HAP-1 (cell line): Measurements from ENCODE around the gene MUC4.

ENCODE experiments used
- DNase-seq, 2 experiments: peaks; one replicate each; pipeline ENCODE4 v3.0.0-alpha.2; 2016 to 2020; ENCODE audit warnings: low spot score in 2 of 2
- H3K27me3 ChIP-seq: fragments of 250-450 bp; sonication (Bioruptor Pico); 2 replicates; pipeline ENCODE4 v1.5.1; 2020; ENCODE audit warnings: low read depth, mild to moderate bottlenecking, moderate library complexity
- H3K36me3 ChIP-seq: fragments of 250-450 bp; sonication (Bioruptor Pico); replicated peaks from 2 replicates; pipeline ENCODE4 v1.5.1; 2020; ENCODE audit warnings: mild to moderate bottlenecking
- H3K4me1 ChIP-seq: fragments of 250-450 bp; sonication (Bioruptor Pico); 2 replicates; pipeline ENCODE4 v1.5.1; 2020; ENCODE audit warnings: mild to moderate bottlenecking
- H3K4me3 ChIP-seq: fragments of 250-450 bp; sonication (Bioruptor Pico); 2 replicates; pipeline ENCODE4 v1.5.1; 2020; ENCODE audit warnings: mild to moderate bottlenecking, moderate library complexity
- H3K9me3 ChIP-seq: fragments of 250-450 bp; sonication (Bioruptor Pico); 2 replicates; pipeline ENCODE4 v1.5.1; 2020; ENCODE audit warnings: mild to moderate bottlenecking, moderate library complexity
- in situ Hi-C: fragments of 300-500 bp; cut with MboI; formaldehyde crosslinking; loops from 3 replicates; pipeline ENCODE4 v1.14.3; 2020; ENCODE audit warnings: low sequenced_read_pairs, inconsistent platforms, mixed read lengths

The MUC4 gene

DNA sequence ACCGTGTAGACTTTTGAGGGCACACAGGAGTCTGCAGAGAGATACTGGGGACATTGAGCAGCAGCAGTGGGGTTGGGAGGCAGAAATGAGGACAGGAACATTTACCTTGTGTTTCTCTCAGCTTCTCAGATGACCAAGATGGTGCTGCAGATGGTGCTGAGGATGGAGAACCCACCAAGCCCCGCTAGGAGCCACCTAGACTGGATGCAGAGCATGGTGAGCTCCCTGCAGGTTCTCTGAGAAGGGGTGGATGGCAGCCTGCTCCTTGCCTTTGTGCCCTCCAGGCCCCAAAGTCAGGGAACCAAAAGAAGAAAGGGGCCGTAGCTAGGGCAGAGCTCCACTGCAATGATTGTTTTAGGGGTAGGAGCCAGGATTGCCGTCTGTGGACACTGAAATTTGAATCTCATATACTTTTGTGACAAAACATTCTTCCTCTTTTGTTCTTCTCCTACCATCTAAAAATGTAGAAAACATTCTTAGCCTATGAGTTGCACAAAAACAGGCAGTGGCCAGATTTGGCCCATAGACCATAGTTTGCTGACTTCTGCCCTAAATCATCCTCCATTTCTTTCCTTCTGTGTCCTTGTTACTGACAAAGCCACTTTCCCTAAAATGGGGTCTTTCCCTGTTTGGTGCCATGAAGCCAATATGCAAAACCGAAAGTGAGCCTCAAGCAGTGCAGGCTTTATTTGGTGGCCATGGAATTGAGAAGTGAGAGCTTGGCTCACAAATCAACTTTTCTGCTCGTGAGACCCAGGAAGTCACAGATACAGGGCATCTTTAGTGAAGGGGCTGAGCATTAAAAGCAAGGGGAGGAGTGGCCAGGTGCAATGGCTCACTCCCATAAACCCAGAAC, 102.9 kb downstream of the MUC4 start:
- Histone ChIP-seq H3K9me3 (no peaks in the 10 kb centered on the region), H3K36me3 (peaks cover 5% of the 10 kb centered on the region; the same call in 1 of the 2 replicates), H3K27me3 (no peaks in the 10 kb centered on the region), H3K4me1 (no peaks in the 10 kb centered on the region), H3K4me3 (no peak overlapping the region)
- in situ Hi-C loops = loop anchor here (25.0 kb wide), 1 partner anchor 803 kb away; the partner anchor contains the start of genes RNF168 and SMCO1
- DNase-seq = no peak

DNA sequence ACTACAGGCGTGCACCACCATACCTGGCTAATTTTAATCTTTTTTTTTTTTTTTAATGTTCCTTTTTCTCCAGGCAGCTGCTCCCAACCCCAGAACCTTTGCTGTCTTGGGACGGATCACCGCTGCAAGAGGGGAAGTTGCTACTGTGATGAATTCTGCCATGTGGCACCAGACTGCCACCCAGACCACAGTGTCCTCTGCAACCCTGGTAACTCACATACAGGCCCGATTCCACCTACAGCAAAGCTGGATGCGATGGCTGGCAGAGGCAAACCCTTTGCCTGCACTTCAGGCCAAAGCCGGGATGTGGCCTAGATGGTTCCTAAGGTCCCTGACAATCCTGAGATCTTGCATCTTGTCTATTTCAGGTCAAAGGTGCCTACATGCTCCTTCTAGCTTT, 103.7 kb downstream of the MUC4 start:
- Histone ChIP-seq H3K36me3 (peaks cover 5% of the 10 kb centered on the region; the same call in 1 of the 2 replicates), H3K4me3 (no peak overlapping the region), H3K9me3 (no peaks in the 10 kb centered on the region), H3K27me3 (no peaks in the 10 kb centered on the region), H3K4me1 (no peaks in the 10 kb centered on the region)
- no peak for DNase-seq
- in situ Hi-C loops = loop anchor here (25.0 kb wide), 1 partner anchor 804 kb away; the partner anchor contains the start of genes RNF168 and SMCO1

DNA sequence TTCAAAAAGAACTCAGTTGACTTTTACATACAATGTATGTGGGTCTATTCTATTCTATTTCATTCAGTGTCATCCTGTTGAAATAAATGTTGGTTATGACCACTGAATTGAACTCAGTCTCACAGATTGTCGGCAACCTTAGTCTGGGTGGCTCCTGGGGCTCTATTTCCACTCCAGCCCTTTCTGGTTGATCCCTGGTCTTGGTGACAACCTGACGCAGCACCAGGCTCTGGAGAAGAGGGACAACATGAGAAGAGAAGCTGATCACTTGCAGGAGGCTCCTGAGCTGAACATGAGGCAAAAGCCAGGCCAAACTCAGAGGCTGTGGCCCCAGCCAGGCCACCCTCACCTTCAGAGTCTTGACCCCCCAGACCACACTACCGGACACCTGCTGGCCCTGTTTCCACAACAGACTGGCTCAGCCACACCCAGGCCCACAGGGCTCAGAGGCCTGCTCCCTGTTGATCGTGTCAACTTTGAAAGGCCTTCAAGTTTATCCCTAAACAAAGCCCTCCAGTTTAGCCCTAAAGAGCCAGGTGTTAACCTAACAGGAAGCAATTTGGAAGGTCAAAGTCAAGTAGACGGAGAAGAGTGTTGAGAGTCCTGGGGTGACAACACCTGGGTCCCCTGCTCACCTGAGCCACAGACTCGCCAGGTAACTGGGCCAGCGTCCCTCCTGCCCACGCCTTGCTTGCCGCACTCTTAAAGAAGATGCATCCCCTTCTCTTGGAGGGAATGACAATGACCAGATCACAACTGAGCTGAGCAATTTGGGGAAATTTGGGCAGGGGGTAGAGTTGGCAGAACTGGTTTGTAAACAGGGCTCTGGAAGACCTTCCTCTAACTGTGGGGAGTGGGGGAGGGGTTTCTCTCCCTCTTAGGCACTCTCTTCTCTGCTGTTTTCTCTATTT, 106.4 kb downstream of the MUC4 start:
- Histone ChIP-seq H3K9me3 (no peaks in the 10 kb centered on the region), H3K4me3 (no peak overlapping the region), H3K27me3 (no peaks in the 10 kb centered on the region), H3K36me3 (peaks cover 5% of the 10 kb centered on the region; the same call in 1 of the 2 replicates), H3K4me1 (no peaks in the 10 kb centered on the region)
- DNase-seq = no peak
- in situ Hi-C loops = loop anchor here (25.0 kb wide), 1 partner anchor 807 kb away; the partner anchor contains the start of genes RNF168 and SMCO1

DNA sequence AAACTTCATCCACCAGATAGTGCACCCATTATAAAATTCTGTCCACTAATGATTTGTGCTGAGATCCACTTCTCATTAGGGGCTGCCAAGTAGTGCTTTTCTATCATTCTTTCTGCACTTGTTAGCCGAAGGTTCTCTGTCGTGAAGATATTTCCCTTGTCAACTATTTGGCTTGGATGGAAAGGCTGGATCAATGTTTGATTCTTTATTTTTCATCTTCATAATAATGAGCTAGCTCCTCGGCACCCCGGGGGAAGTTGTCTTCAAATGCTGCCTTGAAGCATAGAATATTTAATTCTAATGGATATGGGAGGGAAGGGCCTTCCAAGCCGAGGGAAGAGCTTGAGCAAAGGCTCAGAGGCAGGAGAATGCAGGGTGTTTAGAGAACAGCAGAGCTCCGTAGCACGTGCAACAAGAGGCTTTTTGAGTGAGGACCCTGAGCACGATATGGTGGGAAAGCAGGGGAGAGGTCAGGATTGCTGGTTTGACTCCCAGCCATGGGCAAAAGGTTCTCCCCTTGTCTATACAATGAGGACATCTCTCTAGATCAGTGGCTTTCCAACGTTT, 107.2 kb downstream of the MUC4 start:
- Histone ChIP-seq H3K9me3 (no peaks in the 10 kb centered on the region), H3K36me3 (peaks cover under 1% of the 10 kb centered on the region; the same call in 1 of the 2 replicates), H3K27me3 (no peaks in the 10 kb centered on the region), H3K4me3 (no peak overlapping the region), H3K4me1 (no peaks in the 10 kb centered on the region)
- no peak for DNase-seq
- in situ Hi-C loops = loop anchor here (25.0 kb wide), 1 partner anchor 808 kb away; the partner anchor contains the start of genes RNF168 and SMCO1

DNA sequence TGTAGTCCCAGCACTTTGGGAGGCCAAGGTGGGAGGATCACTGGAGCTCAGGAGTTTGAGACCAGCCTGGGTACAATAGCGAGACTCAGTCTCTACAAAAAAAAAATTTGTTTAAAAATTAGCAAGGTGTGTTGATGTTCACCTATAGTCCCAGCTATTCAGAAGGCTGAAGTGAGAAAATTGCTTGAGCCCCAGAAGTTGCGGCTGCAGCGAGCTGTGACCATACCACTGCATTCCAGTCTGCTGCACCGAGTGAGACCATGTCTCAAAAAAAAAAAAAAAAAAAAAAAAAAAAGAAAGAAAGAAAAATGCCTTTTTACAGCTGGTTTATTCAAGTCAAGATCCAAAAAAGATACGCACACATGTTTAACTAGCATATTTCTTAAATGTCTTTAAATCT, 108.0 kb downstream of the MUC4 start:
- Histone ChIP-seq H3K27me3 (no peaks in the 10 kb centered on the region), H3K36me3 (no peaks in the 10 kb centered on the region), H3K4me1 (no peaks in the 10 kb centered on the region), H3K4me3 (no peak overlapping the region), H3K9me3 (no peaks in the 10 kb centered on the region)
- no peak for DNase-seq
- in situ Hi-C loops = loop anchor here (25.0 kb wide), 1 partner anchor 809 kb away; the partner anchor contains the start of genes RNF168 and SMCO1

DNA sequence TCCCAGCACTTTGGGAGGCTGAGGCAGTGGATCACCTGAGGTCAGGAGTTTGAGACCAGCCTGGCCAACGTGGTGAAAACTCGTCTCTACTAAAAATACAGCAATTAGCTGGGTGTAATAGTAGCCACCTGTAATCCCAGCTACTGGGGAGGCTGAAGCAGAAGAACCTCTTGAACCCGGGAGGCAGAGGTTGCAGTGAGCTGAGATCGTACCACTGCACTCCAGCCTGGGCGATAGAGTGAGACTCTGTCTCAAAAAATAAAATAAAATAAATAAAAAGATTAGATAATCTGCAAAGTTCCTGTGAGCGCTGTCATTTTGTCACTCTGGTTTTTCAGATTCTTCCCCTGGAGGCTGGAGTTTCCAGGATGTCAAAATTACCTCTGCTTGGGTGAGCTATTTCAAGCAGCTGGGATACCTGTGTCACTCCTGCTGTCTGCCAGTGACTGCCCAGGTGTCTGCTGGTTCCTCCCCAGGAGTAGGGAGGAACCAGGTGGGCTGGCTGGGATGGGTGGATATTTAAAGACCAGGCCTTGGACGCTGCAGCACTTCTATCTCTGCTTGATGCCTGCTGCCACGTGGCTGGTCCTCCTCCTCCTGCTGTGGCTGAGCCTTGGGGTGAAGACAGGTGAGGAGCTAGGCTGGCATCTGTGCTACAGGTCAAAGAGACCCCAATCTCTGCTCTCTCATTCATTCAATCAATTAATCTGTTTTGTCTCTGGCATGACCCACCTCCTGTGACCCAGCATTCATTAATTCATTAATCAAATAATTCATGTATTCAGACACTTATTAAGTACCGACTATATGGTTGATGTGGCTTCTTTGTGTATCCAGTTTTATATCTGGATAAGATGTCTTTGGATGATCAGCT, 110.5 kb downstream of the MUC4 start:
- in situ Hi-C loops = loop anchor here (25.0 kb wide), 1 partner anchor 811 kb away; the partner anchor contains the start of genes RNF168 and SMCO1
- no peak for DNase-seq

DNA sequence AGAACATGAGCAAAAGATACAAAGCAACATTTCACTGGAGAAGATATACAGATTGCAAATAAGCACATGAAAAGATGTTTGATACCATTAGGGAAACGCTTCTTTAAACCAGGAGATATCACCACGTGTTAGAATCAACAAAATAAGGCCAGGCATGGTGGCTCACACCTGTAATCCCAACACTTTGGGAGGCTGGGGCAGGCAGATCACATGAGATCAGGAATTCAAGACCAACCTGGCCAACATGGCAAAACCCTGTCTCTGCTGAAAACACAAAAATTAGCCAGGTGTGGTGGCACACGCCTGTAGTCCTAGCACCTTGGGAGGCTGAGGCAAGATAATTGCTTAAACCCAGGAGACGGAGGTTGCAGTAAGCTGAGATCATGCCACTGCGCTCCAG, 111.4 kb downstream of the MUC4 start:
- in situ Hi-C loops = loop anchor here (25.0 kb wide), 1 partner anchor 812 kb away; the partner anchor contains the start of genes RNF168 and SMCO1
- no peaks in the 10 kb centered on the region for H3K9me3 ChIP-seq
- H3K36me3 ChIP-seq = peaks cover 11% of the 10 kb centered on the region
- H3K27me3 ChIP-seq = no peaks in the 10 kb centered on the region
- peaks cover 3% of the 10 kb centered on the region; the same call in 1 of the 2 replicates for H3K4me1 ChIP-seq
- H3K4me3 ChIP-seq = no peak overlapping the region
- no peak for DNase-seq

More for the DNA sequence above, 110.5 kb downstream of the MUC4 start:
- no peaks in the 10 kb centered on the region for H3K27me3 ChIP-seq
- peaks cover 2% of the 10 kb centered on the region; the same call in 1 of the 2 replicates for H3K36me3 ChIP-seq
- H3K4me3 ChIP-seq = no peak overlapping the region
- H3K9me3 ChIP-seq = no peaks in the 10 kb centered on the region
- H3K4me1 ChIP-seq = peaks cover 3% of the 10 kb centered on the region; the same call in 1 of the 2 replicates

DNA sequence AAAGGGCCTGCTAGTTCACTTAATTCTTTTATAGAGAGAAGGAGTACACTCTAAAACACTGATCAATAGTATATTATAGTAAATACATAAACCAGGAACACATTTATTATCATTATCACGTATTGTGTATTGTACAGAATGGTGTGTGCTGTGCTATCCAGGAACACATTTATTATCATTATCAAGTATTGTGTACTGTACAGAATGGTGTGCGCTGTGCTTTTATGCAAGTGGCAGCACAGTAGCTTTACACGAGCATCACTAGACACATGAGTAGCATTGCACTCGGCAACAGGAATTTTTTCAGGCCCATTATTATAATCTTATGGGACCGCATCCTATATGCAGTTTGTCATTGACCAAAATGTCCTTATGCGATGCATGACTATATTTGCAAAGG, 111.9 kb downstream of the MUC4 start:
- in situ Hi-C loops = loop anchor here (25.0 kb wide), 1 partner anchor 812 kb away; the partner anchor contains the start of genes RNF168 and SMCO1
- no peak for DNase-seq
- Histone ChIP-seq H3K4me1 (peaks cover 3% of the 10 kb centered on the region; the same call in 1 of the 2 replicates), H3K9me3 (no peaks in the 10 kb centered on the region), H3K4me3 (no peak overlapping the region), H3K27me3 (no peaks in the 10 kb centered on the region), H3K36me3 (peaks cover 16% of the 10 kb centered on the region)

DNA sequence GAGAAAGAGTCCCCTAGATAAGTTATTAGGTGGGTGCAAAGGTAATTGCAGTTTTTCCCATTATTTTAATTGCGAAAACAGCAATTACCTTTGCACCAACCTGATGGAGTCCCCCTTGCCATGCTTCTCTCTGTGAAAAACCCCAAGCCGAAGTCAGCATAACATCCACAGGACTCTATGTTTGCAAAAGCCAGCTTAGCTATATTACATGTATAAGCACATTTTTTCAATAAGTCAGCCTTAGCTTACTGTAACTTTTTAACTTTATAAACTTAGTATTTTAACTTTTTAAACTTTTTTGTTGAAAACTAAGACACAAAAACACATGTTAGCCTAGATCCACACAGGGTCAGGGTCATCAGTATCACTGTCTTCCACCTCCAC, 112.3 kb downstream of the MUC4 start:
- no peak for DNase-seq
- peaks cover 3% of the 10 kb centered on the region; the same call in 1 of the 2 replicates for H3K4me1 ChIP-seq
- no peak overlapping the region for H3K4me3 ChIP-seq
- peaks cover 16% of the 10 kb centered on the region for H3K36me3 ChIP-seq
- no peaks in the 10 kb centered on the region for H3K27me3 ChIP-seq
- in situ Hi-C loops = no loop called here
- H3K9me3 ChIP-seq = no peaks in the 10 kb centered on the region

DNA sequence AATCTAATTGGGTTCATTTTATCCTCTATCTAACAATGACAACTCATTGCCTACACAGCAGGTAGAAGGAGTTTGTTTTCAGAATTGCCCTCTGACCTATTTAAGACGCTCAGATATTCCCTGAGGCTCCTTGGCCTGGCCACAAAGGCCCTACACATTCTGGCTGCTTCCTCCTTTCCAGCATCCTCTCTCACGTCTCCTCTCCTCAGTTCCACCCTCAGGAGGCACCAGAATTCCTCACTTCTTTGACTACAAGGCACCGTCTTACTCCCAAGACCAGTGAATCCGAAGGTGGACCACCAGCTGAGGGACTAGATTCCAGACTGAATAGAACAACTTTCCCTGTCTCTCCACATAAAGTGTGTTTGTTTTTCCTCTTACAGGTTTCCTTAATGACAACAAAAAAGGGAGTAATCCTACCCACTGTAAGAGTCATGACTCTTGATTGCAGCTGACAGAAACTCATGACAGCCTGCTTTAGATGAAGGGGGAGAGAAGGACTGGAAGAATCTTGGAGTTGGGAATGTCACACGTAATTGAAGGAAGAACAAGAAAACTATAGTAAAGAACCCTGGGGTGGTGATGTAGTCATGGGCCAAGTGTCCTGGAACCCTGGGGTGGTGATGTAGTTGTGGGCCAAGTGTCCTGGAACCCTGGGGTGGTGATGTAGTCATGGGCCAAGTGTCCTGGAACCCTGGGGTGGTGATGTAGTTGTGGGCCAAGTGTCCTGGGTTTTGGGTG, 112.9 kb downstream of the MUC4 start:
- no peak overlapping the region for H3K4me3 ChIP-seq

DNA sequence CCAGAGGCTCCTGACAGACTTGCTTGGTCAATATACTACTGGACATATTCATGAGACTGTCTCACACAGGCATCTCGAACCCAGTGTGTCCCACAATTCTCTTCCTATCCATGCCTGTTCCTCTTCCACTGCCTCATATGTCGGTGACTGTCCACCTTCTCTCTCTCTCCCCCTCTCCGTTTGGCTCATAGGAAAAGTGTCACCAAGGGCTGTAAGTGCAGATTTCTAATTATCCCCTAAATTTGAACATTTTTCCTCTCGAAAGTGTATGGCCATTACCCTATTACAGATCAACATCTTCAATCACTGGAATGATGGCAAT, 113.4 kb downstream of the MUC4 start:
- Histone ChIP-seq H3K9me3 (no peaks in the 10 kb centered on the region), H3K4me3 (no peak overlapping the region), H3K27me3 (no peaks in the 10 kb centered on the region), H3K4me1 (peaks cover 3% of the 10 kb centered on the region; the same call in 1 of the 2 replicates), H3K36me3 (peaks cover 16% of the 10 kb centered on the region)
- in situ Hi-C loops = no loop called here
- no peak for DNase-seq

More for the DNA sequence above, 112.9 kb downstream of the MUC4 start:
- H3K4me1 ChIP-seq = peaks cover 3% of the 10 kb centered on the region; the same call in 1 of the 2 replicates
- H3K9me3 ChIP-seq = no peaks in the 10 kb centered on the region
- DNase-seq = no peak
- in situ Hi-C loops = no loop called here
- peaks cover 16% of the 10 kb centered on the region for H3K36me3 ChIP-seq
- no peaks in the 10 kb centered on the region for H3K27me3 ChIP-seq
